COLO829 (cell line): Measurements from ENCODE around the gene RANBP9.
A peak's percentile ranks its signal among the peaks of the same experiment; 100 is the strongest.

ENCODE experiments used
- DNase-seq: peaks from one replicate; pipeline ENCODE4 v3.0.0; 2012; ENCODE audit warnings: low spot score

Gene RANBP9

DNA sequence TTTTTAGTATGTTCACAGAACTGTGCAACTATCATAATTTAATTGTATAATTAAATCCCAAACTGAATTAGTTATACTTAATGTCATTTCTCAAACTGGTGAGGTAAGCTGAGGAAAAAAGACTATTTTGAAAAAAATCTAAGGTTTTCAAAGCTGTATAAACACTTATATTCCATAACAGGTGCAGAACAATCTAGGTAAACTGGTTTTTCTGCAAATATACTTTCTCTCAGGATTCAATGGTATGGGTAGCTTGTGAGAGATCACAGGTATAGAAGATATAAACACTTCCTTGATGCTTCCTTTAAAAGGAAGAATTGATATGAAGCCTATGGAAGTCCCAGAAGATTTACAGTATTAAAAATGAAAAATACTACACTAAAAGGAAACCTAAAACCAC, 62.8 kb downstream of the RANBP9 start:
- DNase-seq: no peak

DNA sequence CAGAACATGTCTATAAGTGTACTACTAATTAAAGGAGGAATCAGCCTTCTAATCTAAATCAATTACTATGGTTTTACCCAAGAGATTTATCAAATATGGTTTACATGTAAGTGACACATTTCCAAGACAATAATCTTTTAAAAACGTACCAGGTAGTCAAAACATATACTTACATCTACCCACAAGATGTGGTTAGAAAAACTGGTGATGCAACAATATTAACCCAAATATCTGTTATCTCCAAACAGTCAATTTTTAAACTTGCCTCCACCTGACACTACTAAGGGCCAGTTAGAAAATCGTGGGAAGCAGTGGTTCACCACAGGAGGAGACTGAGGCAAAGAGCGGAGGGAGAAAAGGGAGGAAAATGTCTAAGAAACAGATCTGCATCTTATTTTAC, 68.5 kb downstream of the RANBP9 start:
- no peak for DNase-seq

DNA sequence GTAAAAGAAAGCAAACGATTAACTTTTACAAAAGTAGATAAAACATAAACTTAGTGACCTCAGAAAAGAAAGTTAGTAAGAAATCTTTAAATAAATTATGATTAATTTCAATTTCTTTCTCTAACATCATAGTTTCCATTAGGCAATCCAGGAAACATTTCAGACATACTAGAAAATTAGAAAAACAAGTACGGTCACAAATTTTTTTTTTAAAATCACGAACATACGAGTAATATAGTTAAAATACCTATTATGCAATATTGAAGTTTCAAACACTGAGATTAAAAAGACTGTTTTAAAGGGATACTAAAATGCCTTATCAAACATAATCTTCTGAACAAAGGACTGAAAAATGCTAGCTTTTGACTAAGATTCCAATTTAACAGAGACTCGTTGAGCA, 70.3 kb downstream of the RANBP9 start:
- DNase-seq: no peak

DNA sequence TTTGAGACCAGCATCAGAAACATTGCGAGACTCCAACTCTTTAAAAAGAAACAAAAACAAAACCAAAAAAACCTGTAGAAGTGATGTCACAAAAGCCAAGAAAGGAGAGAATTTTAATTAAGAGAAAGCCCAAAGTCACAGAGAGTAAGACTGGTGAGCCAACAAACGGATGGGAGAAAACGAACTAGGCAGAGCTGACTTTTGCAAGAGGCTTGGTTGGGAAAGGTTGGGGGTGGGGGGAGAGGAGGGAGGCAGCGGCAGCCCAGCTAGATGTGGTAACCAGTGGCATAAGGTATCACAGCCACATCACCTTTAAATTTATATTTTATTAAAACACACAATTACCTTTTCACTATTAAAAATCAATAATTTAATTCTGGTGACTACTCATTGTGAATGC, 73.0 kb downstream of the RANBP9 start:
- no peak for DNase-seq

DNA sequence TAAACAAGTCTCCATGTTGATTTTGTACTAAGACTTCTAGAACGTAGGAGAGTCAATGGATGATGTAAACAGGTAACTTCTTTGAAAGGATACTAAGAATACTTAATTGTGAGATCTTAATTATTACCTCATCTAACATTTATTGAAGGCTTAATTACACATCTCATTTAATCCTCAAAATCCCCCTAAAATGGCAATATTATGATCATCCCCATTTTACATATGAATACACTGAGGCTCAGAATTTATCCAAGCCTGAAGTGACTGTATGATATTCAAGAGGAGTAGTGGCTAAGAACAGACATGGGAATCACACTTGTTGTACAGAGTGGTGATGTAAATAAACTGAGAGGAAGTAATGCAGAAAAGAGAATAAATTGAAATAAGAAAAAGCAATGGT, 73.6 kb downstream of the RANBP9 start:
- DNase-seq: no peak

DNA sequence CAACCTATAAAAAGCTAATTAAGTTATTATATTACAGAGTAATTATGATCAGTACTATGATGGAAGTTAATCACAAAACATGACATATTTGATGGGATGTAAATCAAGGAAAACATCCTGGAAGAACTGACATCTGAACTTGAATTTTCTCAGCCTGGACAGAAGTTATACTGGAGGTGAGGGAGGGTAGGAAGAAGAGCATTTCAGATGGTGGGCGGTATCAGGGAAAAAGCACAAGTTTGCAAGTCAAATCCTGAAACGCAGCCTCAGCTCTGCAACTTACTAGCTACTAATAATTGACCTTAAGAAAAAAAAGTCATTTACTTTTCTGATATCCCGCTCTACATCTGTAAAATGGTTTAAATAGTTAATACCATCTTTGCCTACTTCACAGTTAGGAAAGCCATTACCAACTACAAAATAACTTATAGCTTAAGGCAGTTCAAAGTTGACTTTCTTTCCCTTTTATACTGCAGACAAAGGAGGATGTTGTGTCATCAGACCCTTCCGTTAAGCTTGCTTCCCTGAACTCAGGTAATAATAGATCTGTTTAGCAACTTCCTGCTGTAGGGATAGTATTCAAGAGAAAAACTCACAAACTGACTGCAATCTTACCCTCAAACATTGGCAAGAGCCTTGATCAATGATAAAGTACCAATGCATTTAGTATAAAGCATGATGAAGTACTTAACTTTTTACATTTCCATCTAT, 75.5 kb downstream of the RANBP9 start:
- no peak for DNase-seq

DNA sequence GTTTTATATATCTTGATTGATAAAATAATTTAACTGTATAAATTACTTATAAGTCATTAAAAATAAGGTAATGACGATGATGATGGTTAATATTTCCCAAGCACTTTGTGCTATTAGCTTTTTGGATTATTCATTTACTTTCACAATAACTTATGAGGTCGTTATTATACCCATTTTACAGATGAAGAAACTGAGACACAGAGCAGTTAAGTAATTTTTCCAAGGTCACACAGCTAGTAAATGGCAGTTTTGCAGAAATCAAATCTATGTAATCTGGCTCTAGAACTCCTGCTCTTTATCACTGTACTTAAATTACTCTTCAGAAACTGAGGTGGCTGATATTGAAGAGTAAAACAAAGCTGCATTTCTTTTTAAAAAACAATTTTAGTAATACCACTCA, 78.3 kb downstream of the RANBP9 start:
- DNase-seq: no peak

DNA sequence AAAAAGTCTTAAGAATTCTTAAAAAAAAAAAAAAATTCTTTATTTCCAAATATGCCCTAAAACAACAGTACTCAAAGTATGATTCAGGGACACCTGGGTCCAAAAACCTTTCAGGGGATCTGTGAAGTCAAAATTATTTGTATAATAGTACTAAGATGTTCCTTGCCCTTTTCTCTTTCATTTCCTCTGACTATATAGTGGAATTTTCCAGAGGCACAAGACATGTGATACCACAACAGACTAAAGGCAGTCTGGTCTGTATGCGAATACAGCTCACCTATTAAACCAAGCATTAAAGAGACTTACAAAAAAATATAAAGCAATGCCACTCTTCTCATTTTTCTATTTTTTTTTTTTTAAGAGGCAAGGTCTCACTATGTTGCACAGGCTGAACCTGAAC, 81.1 kb downstream of the RANBP9 start:
- DNase-seq: no peak

DNA sequence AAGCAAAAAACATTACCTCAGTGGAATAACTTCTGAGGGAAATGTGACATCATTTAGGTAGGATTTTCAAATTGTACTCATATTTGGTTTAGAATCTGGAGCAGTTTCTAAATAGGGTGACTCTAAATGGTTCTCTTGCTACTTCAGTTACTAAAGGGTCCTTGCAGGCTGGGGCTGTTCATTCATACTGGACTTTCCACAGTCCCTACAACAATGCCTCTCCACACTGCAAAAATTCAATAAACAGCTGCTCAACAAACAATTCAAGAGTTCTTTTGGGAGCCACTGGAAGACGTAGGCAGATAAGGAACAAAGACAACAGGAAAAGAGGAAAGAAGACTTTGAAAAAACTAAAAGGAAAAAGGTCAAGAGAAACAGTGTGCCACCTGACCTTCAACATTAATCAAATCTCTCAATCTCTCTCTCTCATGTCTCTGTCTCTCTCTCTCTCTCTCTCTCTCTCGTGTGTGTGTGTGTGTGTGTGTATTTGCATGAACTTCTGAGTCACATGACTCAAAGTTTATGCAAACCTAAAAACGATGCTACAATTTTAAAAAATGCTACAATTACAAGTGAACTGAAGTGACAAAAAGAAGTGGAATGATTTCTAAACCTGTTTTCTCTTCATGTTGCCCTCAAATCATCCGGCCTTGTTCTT, 82.0 kb downstream of the RANBP9 start:
- DNase-seq: no peak

DNA sequence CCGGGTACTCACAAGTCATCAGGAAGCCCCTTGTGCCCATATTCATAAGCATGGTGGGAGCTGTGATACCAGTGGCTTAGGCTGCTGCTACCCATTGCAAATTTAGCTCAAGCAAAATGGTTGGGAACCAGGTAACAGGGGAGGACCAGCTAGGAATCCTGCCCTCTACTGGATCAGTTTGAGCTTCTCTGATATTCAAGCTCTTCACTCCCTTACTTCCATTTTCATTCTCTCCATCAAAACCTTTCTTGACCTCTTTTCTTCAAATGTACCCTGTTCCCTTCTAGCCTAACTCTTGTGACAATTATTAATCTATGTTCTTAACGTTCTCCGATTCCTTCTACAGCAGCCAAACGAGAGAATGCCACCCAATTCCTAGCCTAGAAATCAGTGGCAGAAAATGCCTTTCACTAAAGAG, 86.8 kb downstream of the RANBP9 start:
- peak; percentile 51 for DNase-seq

DNA sequence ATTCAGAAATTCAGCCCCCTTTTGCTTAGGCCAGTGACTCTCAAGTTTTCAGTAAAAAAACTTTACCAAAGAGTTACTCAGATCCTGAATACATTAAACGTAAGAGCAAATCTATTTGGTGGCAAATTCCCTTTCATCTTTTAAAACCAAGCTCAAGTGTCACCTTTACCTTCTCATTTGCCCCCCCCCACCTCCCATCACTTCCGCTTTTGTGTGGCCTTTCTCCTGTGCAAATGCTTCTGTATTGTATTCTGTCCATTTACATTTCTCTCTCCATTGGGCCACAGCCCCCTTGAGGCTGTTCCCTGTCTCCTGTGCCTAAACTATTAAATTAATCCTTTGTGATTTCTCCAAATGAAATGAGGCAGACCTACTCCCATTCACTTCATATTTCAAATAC, 94.6 kb downstream of the RANBP9 start:
- no peak for DNase-seq

DNA sequence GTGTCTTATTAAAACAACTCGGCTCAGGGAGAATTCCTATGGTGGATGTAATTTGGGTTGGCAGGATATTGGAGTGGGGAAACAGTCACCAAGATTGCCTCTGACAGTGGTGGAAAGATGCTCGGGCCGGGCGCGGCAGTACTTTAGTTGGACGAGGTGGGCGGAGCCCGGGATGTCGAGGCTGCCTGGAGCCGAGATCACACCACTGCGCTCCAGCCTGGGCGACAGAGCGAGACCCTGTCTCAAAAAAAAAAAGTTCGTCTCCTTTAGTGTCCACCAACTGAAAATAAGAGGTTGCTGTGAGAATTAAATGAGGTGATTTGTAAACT, 95.9 kb downstream of the RANBP9 start:
- no peak for DNase-seq

DNA sequence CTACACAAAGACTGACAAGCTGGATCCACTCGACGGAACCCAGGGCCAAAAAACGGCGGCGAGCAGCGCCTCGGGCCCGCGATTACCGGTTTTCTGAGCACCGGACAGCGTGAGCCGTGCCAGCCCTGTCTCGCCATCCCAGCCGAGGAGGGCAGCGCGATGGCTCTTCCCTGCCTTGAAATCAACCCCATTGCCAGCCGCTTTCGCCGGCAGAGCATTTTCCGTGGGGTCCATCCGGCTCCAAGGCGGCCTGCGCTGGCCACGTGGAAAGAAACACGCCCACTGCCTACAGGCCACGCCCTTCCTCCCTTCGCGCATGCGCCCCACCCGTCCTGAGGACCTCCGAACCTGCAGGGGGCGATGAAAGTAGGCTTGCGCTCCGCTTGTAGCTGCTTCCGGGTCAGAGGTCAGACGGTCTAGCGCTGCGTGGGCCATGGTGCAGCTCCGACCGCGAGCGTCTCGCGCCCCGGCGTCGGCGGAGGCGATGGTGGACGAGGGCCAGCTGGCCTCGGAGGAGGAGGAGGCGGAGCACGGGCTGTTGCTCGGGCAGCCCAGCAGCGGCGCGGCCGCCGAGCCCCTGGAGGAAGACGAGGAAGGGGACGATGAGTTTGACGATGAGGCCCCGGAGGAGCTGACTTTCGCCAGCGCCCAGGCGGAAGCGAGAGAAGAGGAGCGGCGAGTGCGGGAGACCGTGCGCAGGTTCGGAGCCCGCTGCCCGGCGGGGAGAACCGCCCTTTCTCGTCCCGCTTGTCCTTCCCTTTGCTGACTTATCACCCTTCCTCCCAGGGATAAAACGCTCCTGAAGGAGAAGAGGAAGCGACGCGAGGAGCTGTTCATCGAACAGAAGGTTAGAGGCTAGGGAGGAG, 96.5 kb downstream of the RANBP9 start, which contains the start of gene NOL7:
NOL7 (plus strand) TSS at position 410 of the 866 bp plus-strand sequence; CDS start at position 434, 24 bp downstream.
- peak; percentile 99 for DNase-seq

DNA sequence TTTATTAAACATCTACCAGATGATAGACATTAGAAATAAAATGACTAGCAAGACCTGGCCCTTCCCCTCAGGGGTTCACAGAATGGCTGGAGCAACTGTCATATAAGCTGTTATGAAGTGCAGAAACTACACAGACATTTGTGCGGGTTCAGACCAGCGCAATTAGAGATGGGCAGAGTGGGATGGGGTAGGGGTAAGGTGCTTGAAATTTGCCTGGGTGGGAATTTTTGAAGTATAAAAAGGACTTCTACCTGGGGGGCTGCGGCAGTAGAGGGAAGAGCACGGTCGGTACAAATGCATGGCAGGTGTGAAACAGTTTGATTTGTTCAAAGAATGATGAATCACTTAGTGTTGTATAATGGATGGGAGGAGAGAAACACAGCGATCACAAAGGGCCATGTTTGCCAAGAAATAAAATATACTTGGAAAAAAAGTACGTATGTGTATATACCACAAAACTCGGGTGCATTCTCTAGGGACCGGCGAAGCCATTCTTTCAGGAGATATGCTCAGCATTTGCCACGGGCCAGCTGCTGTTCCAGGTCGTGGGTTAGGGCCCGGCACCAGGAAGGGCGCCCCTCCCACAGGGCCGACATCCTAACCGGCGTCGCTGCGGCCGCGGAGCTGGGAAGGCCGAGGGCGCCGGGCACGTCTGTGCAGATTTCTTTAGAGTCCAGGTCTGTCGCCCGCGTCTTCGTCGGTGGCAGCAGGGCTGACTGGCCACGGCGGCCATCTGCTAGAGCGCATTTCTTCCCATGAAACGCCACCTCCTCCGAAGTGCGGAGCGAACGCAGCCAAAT, 97.3 kb downstream of the RANBP9 start:
- DNase-seq: peak; percentile 28

DNA sequence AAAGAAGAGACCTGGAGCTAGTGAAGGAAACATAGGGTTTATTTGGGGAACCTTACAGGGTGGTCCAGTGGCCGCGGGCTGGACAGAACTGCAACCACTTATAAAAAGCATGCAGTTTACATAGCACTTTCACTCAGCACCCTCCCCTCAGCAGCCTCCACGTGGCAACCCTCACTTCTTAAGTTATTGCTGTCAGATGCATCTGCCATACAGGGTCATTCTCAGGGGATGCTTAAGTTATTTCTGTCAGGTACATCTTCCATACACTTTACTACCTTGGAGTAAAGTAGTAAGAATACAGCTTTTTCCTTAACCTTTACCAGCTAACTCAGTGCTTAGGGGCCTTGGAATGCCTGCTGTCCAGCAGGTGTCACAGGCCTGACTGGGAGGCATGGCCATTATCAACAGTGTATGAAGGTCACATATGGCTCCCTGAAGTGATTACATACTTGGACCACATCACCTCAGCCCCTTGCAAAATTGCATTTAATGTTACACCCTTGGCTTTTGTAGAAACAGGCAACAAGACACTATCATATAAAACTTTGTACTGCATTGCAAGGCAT, 98.5 kb downstream of the RANBP9 start:
- no peak for DNase-seq

DNA sequence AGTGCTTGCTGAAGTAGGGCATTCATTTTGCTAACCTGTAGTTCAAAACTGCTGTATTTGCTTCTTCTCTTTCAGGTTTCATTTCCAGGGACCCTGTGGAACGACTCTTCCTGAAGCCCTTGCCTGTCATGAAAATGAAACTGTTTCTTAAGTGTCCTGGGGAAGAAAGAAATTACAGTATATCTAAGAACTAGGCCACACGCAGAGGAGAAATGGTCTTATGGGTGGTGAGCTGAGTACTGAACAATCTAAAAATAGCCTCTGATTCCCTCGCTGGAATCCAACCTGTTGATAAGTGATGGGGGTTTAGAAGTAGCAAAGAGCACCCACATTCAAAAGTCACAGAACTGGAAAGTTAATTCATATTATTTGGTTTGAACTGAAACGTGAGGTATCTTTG, 99.9 kb downstream of the RANBP9 start:
- DNase-seq: no peak

DNA sequence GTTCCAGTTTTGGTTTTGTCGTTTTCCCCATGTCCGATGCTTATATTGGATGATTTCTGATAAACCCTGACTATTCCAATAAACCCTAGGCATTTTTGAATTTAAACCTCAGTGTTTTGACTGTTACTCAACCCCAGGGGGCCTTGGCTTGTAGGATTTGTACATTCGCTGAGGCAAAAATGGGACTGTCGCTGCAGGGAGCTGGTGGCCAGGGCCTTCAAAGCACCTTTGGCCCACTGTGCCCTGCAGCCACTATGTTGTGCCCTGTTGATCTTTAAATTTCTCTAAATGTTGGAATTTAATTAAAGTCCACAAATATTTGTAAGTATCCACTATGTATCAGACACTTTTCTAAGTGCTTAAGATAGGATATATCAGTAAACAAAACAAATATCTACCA, 106.0 kb downstream of the RANBP9 start:
- no peak for DNase-seq

DNA sequence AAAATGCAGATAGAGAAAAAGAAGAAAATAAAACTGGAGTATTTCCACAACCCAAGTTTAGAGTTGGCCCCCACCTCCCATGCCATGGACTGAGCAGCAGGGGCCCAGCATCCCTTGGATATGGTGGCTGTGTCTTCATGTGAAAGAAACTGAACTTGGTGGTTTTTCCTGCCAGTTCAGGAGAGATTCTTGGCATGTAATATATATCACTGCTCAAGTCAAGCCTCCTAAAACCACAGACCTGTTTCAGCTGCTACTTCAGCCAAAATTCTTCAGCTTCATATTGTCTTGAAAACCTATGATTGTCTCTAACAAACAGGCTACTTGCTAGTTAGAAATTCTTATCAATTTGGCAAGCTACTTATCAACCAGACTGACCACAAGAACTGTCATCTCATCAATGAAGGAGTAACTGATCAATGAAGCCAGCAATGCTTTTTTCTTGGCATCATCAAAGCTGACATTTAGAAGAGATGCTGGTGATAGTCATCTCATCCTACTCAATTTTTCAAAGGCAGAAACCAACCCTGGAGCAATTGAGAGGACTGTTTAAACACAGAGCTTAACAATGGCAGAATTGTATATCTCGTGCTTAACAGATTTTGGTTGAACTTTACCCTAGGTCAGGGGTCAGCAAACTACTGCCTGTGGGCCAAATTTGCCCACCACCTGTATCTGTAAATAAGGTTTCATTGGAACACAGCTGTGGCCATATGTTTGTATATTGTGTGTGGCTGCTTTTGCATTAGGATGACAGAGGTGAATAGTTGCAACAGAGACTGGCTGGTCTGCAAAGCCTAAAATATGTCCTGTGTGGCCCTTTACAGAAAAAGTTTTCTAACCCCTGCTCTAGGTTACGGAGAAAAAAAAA, 106.9 kb downstream of the RANBP9 start:
- DNase-seq: peak; percentile 87

DNA sequence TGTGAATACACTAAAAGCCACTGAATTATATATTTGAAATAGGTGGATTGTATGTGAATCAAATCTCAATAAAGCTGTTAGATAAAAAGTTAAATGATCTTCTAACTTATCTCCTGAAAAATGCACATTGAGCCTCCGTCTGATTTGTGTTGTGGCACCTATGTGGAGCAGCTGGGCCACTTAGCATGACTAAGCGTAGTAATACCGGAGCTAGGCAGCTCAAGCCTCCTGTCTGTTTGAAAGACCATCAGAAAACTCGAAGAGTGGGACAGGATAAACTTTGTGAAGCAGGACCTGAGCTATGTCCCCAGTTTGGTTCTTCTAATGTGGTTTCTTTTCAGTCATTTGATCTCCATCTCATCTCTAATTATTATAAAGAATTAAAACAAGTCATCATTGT, 107.5 kb downstream of the RANBP9 start:
- no peak for DNase-seq

DNA sequence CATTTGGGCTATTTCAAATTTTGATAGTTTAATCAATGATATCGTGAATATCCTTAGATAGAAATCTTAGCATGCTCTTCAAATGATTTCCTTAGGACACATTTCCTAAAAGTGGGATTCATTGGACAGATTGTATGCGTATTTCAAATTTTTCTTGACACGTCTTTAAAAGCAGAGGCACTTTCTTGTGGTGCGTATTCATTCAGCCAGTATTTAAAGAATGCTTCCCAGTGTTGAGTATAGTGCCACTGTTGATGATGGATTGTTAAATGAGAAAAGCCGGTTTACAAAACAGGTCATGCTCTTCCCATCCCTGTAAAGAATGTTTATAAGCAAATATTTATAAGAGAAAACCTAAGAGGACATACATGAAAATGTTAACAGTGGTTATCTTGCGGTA, 111.6 kb downstream of the RANBP9 start:
- DNase-seq: no peak

DNA sequence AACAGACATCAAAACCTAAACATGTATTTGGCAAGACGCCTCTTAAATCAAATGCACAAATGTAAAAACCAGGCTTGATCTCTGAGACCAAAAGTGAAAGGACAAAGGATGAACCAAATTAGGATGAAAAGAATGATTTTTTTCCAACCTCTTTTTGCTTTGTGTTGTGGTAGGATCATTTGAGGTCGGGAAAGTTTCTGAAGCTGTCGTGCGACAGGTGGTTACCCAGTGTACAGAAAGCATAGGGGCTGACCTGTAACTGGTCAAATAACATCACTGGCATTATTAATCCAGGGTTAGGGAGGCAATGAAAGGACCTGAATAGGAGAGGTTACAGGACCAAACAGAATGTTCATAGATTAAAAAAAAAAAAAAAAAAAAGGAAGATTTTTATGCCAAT, 114.6 kb downstream of the RANBP9 start:
- DNase-seq: no peak
